ENCODE data around the gene CFAP92. TPM values are rescaled to one million over a fixed set of nuclear protein-coding genes. Genes with fewer than 3 reads are reported as not detected.

The CFAP92 gene
- total RNA-seq, 1 donor from 2014 or later, result under 0.01 TPM

GRCh38 chr3:129038121-129038855, 44.4 kb upstream of the CFAP92 start:
- FAIRE-seq (no peak), DNase-seq (ENCODE audit: low read depth) (no peak)
- H3K36me3 ChIP-seq (ENCODE audit: control insufficient read depth, insufficient read depth, low read length), result no peaks in the 10 kb centered on the region
- H3K4me3 ChIP-seq (ENCODE audit: low read depth, low read length), result no peak overlapping the region
- peaks cover 2% of the 10 kb centered on the region for H3K27me3 ChIP-seq (ENCODE audit: control insufficient read depth, insufficient read depth, low read length)
- no peak for TF ChIP-seq CTCF (IDR thresholded peaks at IDR 0.05; ENCODE audit: insufficient read depth, low read length, severe bottlenecking)

- Histone ChIP-seq H3K27me3 (ENCODE audit: control insufficient read depth, insufficient read depth, low read length) (peaks cover 2% of the 10 kb centered on the region), H3K4me3 (ENCODE audit: low read depth, low read length) (no peak overlapping the region), H3K36me3 (ENCODE audit: control insufficient read depth, insufficient read depth, low read length) (no peaks in the 10 kb centered on the region)
- no peak for FAIRE-seq
- DNase-seq (ENCODE audit: low read depth), result no peak
- no peak for TF ChIP-seq CTCF (IDR thresholded peaks at IDR 0.05; ENCODE audit: insufficient read depth, low read length, severe bottlenecking)
Measured at GRCh38 chr3:129037093-129037419, 43.2 kb upstream of the CFAP92 start.

- FAIRE-seq, result no peak
- no peak for TF ChIP-seq CTCF (IDR thresholded peaks at IDR 0.05; ENCODE audit: insufficient read depth, low read length, severe bottlenecking)
Measured at GRCh38 chr3:129036222-129037092, 42.6 kb upstream of the CFAP92 start.

GRCh38 chr3:129035360-129036221, 41.7 kb upstream of the CFAP92 start:
- FAIRE-seq, result no peak
- Histone ChIP-seq H3K36me3 (ENCODE audit: control insufficient read depth, insufficient read depth, low read length) (no peaks in the 10 kb centered on the region), H3K27me3 (ENCODE audit: control insufficient read depth, insufficient read depth, low read length) (peaks cover 2% of the 10 kb centered on the region), H3K4me3 (ENCODE audit: low read depth, low read length) (no peak overlapping the region)
- no peak for TF ChIP-seq CTCF (IDR thresholded peaks at IDR 0.05; ENCODE audit: insufficient read depth, low read length, severe bottlenecking)
- no peak for DNase-seq (ENCODE audit: low read depth)

More at GRCh38 chr3:129036222-129037092, 42.6 kb upstream of the CFAP92 start:
- no peak for DNase-seq (ENCODE audit: low read depth)
- H3K27me3 ChIP-seq (ENCODE audit: control insufficient read depth, insufficient read depth, low read length), result peaks cover 2% of the 10 kb centered on the region
- no peak overlapping the region for H3K4me3 ChIP-seq (ENCODE audit: low read depth, low read length)
- H3K36me3 ChIP-seq (ENCODE audit: control insufficient read depth, insufficient read depth, low read length), result no peaks in the 10 kb centered on the region

- FAIRE-seq, result no peak
- peaks cover 1% of the 10 kb centered on the region for H3K27me3 ChIP-seq (ENCODE audit: control insufficient read depth, insufficient read depth, low read length)
- no peak for TF ChIP-seq CTCF (IDR thresholded peaks at IDR 0.05; ENCODE audit: insufficient read depth, low read length, severe bottlenecking)
- no peaks in the 10 kb centered on the region for H3K36me3 ChIP-seq (ENCODE audit: control insufficient read depth, insufficient read depth, low read length)
- DNase-seq (ENCODE audit: low read depth), result no peak
- H3K4me3 ChIP-seq (ENCODE audit: low read depth, low read length), result no peak overlapping the region
Measured at GRCh38 chr3:129034642-129035041, 40.8 kb upstream of the CFAP92 start.

All from bronchial epithelial cell (primary cell).